Inflammatory macrophage (primary cell): ENCODE data around the gene PLCD3.

Experiments used
- DNase-seq, 2 donors: peaks; one replicate each; pipeline ENCODE4 v3.0.0-alpha.2; 2020 to 2022

The PLCD3 gene

DNA sequence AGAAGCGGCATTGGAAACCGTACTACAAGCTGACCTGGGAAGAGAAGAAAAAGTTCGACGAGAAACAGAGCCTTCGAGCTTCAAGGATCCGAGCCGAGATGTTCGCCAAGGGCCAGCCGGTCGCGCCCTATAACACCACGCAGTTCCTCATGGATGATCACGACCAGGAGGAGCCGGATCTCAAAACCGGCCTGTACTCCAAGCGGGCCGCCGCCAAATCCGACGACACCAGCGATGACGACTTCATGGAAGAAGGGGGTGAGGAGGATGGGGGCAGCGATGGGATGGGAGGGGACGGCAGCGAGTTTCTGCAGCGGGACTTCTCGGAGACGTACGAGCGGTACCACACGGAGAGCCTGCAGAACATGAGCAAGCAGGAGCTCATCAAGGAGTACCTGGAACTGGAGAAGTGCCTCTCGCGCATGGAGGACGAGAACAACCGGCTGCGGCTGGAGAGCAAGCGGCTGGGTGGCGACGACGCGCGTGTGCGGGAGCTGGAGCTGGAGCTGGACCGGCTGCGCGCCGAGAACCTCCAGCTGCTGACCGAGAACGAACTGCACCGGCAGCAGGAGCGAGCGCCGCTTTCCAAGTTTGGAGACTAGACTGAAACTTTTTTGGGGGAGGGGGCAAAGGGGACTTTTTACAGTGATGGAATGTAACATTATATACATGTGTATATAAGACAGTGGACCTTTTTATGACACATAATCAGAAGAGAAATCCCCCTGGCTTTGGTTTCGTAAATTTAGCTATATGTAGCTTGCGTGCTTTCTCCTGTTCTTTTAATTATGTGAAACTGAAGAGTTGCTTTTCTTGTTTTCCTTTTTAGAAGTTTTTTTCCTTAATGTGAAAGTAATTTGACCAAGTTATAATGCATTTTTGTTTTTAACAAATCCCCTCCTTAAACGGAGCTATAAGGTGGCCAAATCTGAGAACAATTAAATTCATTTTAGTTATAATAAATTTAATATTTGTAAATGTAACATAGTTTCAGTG is 17.7 kb upstream of the PLCD3 start:
- peak; percentile 48 to 65 for DNase-seq

- peak; percentile 69 to 73 for DNase-seq
These were observed 16.8 kb upstream of the PLCD3 start for GRCh38 chr17:45149037-45149668.

DNA sequence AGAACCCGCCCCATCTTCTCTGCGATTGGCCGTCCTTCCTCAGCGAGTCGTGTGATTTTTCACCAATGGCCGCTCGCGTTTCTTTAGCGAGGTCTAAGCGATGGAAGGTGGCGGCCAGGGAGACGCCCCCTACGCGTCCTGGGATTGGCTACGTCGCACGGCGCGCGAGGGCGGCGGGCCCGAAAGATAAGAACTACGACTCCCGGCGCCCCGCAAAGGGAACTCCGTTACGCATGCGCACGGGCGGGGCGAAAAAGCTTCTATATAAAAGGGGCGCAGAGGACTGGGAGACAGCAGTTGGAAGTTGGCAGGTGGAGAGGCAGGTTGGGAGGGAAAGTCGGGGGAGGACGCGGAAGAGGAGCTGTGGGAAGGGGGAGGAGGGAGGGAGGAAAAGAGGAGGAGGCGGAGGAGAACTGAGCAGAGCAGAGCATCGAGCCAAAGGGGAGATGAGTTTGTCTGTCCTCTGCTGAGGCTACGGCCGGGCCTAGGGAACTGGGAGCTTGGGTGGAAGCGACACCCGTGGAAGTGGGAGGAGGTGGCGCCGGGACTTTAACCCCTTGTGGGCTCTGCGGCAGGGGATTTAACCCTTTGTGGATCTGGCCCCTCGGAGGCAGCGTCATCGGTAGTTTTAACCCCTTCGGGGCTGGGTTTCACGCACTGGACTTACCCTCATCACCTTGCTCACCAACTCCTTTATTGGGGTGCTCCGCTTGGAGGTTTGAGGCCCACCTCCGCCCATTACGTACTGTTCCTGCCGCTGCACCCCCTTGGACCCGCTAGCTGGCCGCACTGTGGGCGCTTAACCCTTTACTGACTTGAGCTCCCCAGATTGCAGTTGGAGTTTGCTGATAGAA is 16.1 kb upstream of the PLCD3 start, which contains the start of gene HEXIM1:
HEXIM1 (plus strand) TSS at position 293 of the 854 bp plus-strand sequence. CDS start 716 bp downstream, outside the sequence.
- DNase-seq = peak; percentile 100

- peak; percentile 86 to 91 for DNase-seq
These were observed 15.4 kb upstream of the PLCD3 start for GRCh38 chr17:45147581-45148182.

DNA sequence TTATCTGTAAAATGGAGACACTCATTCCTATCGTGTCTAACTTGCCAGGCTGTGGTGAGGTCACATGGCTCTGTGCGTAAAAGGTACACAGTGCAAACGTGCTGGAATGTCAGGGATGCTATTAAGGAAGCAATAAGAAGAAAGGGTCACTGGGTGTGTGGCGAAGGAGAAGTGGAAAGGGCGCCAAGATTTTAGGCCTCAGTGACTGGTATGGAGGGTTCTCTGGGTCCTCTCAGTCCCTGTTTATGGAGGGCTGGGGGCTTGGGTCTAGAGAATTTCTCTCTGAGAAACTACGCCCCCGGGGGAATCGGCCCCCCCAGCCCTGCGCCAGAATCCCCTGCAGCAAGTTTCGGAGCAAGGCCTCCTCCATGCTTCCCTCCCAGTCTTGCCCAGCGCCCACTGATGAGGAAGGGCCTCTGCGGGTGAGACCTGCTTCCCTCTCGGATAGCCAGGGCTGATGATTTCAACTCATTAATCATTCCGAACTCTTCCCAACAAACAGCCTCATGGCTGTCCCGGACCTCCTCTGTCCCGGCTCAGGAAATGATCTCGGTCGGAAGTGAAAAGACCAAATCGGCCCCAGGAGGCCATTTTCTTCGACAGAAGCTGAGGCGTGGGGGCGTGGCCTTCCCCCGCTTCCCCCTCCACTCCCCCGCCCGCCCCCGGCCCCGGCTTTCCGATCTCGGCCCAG is 14.7 kb upstream of the PLCD3 start:
- DNase-seq = peak; percentile 64 to 65

DNA sequence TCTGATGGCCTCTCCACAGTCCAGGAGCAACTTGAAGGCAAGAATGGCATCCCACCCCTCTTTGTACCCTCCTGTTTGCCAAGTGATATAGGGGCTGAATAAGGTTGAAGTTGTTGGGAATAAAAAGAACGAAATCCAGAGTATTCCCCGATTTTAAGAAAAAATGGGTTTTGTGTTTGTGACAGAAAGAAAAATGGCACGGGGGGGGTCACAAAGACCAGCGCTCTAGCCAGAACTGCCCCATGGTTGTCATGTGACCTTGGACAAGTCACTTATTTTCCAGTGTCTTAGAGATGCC is 14.2 kb upstream of the PLCD3 start:
- DNase-seq = no peak

- no peak for DNase-seq
These were observed 13.9 kb upstream of the PLCD3 start for GRCh38 chr17:45146166-45146565.

- no peak for DNase-seq
These were observed 12.7 kb upstream of the PLCD3 start for GRCh38 chr17:45145035-45145389.

DNA sequence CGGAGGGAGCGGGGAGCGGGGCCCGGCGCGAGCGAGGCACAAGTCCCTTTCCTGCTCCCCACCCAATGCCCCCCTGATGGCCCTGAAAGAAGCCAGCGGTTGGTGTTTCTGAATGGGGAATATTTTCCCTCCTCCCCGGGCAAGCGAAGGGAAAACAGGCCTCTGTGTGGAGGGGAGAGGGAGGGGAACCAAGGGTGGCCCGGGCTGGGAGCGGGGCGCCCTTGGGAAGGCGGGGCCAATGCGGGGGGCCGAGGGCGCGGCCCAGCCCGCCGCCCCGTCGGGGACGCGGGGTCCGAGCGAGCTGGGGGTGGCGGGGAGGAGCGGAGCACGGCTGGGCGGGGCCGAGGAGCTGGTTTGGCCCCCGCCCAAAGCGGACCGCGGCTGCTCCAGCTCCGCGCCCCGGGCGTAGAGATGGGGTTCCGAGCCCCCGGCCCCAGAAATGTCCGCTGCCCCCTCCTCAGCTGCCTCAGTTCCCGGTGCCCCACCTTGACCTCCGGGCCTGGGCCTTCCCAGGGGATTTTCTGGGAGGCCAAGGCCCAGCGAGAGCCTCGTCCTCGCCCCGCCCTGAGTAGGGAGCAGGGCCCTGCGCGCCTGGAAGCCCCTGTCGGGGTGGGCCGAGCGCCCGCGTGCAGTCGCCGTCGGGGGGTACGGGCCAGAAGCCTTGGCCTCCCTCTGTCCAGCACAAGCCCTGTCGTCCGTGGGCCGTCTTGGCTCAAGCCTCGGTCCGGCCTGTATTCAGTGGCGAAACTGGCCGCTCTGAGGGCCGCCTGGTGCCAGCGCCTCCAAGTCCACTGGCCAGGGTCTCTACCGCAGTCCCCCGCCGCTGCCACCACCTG is 12.1 kb upstream of the PLCD3 start:
- no peak for DNase-seq

- no peak for DNase-seq
These were observed 11.5 kb upstream of the PLCD3 start for GRCh38 chr17:45143767-45144198.

- no peak for DNase-seq
These were observed 10.9 kb upstream of the PLCD3 start for GRCh38 chr17:45143094-45143670.

- no peak for DNase-seq
These were observed 7.2 kb upstream of the PLCD3 start for GRCh38 chr17:45139533-45139920.

- no peak for DNase-seq
These were observed 6.7 kb upstream of the PLCD3 start for GRCh38 chr17:45138911-45139532.

GRCh38 chr17:45137561-45138305 is 5.4 kb upstream of the PLCD3 start:
- no peak for DNase-seq

DNA sequence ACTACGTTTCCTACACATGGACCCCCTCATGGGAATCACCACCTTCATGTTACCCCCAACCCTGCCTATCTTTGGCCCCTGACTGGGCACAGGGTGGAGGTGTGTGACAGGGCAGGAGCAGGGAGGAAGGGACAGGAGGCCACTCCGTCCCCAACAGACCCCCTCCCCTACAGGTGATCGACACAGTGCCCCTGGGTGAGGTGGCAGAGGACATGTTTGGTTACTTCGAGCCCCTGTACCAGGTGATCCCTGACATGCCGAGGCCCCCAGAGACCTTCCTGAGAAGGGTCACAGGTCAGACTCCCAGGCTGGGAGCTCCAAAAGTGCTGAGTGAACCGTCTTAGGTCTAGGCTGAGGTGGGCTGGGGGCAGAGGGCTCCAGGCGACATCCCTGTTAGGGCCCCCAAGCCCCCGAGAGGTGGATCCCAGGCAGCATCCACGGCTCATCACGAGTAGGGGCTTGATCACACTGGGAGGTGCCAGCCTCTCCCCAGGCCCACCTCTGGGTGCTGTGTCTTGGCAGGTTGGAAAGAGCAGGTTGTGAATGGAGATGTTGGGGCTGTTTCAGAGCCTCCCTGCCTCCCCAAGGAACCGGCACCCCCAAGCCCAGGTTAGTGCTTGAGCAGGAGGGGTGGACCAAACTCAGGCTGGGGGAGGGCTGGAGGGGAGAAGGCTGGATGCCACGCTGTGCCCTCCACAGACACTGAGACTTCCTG is 4.7 kb upstream of the PLCD3 start:
- no peak for DNase-seq

DNA sequence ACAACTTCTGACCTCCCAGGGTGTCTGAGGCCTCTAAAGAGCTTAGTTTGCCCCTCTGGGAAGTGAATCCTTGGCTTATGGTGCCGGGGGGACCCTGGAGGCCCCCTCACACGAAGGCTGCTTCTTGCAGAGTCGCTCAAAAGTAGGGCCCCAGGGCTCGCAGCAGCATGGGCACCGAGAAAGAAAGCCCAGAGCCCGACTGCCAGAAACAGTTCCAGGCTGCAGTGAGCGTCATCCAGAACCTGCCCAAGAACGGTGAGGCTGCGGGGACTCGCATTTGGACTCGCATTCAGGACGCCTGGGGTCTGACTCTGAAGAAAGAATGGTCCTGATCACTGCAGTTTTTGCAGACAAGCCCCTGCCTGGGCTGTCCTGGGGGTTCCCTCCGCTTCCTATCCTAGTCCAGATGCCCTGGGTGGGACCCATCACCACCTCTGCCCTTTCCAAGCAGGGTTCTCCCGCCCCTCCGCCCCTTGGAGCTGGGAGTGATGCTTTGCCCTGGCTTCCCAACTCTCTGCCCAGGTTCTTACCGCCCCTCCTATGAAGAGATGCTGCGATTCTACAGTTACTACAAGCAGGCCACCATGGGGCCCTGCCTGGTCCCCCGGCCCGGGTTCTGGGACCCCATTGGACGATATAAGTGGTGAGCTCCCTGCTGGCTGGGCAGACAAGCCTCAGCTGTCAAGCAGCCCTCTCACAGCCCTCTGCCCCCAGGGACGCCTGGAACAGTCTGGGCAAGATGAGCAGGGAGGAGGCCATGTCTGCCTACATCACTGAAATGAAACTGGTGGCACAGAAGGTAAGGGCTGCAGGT is 3.9 kb upstream of the PLCD3 start:
- DNase-seq = no peak

GRCh38 chr17:45135192-45135977 is 3.1 kb upstream of the PLCD3 start, which contains the start of gene ACBD4:
Gene ACBD4, plus strand, starts transcription at chr17:45135687. Its CDS starts 458 bp downstream, at chr17:45136145.
- peak; percentile 98 for DNase-seq
